ENCODE measurements around the gene SRGAP3.
"Not testable (repeated sequence)": the region's sequence is repeated elsewhere in the genome, so short reads cannot be mapped to it uniquely, and the experiment has no call there.

SRGAP3 gene

DNA sequence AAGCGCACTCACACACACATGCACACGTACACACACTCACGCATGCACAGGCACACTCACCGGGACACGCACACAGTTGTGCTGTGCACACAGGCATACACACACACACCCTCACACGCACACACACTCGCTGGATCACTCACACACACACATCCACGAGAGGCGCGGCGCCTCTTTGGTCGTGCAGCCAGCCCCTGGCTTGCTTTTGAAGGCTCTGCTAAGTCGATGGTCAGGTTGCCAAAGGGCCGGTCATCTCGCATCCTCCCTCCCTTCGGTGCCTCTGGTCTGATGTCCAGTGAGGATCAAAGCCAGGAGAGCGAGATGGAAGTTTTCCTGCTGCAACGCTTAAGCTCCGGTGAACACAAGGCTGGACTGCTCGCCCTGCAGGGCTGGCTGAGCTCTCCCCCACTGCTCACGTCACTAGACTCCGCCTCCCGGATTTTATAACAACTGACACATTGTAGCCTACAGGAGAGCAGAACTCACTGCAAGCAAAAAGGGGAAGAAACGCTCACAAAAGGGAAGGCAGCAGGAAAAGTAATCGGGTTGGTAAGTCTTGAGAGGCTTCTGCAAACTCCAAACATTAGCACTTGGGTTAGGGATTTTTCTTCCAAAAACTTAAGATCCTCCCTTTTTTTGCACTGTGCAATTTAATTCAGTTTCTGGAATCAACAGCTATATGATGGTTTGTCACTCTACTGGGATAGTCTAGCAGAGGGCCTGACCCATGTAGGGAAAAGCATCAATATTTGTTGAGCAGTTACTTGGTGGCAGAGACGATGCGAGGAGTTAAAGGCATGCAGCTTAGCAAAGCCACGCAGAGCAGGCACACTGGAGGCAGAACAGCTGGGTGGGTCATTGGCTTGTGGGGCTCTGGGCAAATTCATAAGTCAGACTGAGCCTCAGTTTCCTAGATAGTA, at the start of gene SRGAP3:
Gene SRGAP3 (minus strand): TSS at position 374 of the 920 bp plus-strand sequence. CDS start 695 bp downstream, outside the sequence.
- TF ChIP-seq, protein P1, sequence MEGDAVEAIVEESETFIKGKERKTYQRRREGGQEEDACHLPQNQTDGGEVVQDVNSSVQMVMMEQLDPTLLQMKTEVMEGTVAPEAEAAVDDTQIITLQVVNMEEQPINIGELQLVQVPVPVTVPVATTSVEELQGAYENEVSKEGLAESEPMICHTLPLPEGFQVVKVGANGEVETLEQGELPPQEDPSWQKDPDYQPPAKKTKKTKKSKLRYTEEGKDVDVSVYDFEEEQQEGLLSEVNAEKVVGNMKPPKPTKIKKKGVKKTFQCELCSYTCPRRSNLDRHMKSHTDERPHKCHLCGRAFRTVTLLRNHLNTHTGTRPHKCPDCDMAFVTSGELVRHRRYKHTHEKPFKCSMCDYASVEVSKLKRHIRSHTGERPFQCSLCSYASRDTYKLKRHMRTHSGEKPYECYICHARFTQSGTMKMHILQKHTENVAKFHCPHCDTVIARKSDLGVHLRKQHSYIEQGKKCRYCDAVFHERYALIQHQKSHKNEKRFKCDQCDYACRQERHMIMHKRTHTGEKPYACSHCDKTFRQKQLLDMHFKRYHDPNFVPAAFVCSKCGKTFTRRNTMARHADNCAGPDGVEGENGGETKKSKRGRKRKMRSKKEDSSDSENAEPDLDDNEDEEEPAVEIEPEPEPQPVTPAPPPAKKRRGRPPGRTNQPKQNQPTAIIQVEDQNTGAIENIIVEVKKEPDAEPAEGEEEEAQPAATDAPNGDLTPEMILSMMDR (IDR thresholded peaks at IDR 0.05): peak; percentile 55
- Histone ChIP-seq H3K9me3 (no peaks in the 10 kb centered on the region), H3K27ac (peak within 1 kb of the TSS; percentile 67), H3K27me3 (peaks cover 18% of the 10 kb centered on the region), H3K4me3 (ENCODE audit: low read depth in 1 of 2, low read length in 1 of 2) (peak within 1 kb of the TSS; percentile 59 to 65), H3K4me1 (ENCODE audit: control insufficient read depth in 1 of 2, insufficient read depth in 1 of 2, low read depth in 1 of 2, low read length in 1 of 2) (peaks cover 19 to 20% of the 10 kb centered on the region in 2 experiments), H3K36me3 (no peaks in the 10 kb centered on the region)

DNA sequence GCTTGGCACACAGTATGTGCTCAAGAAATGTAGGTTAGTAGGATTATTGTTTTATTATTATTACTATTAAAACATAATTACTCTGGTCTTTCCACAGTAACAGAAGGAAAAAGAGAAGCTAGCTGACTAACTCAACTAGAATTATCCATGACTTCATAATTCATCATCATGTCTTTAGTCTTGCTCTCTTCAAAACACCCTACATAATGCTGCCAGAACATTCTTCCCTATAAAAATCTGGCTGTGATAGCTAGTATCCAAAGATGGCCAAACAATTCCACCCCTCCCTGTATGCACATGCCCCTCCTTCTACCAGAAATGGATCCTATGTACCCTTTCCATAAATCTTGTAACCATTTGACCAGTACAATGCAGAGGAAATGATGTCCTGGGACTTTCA, 48.8 kb upstream of the SRGAP3 start:
- H3K36me3 ChIP-seq: no peaks in the 10 kb centered on the region
- H3K4me1 ChIP-seq (ENCODE audit: control insufficient read depth in 1 of 2, insufficient read depth in 1 of 2, low read depth in 1 of 2, low read length in 1 of 2): peaks cover 0 to 4% of the 10 kb centered on the region in 2 experiments
- H3K27me3 ChIP-seq: peaks cover 20% of the 10 kb centered on the region
- H3K4me3 ChIP-seq (ENCODE audit: low read depth in 1 of 2, low read length in 1 of 2): no peak overlapping the region
- no peak overlapping the region for H3K27ac ChIP-seq
- TF ChIP-seq, protein P1 (IDR thresholded peaks at IDR 0.05): no peak
- H3K9me3 ChIP-seq: no peaks in the 10 kb centered on the region

DNA sequence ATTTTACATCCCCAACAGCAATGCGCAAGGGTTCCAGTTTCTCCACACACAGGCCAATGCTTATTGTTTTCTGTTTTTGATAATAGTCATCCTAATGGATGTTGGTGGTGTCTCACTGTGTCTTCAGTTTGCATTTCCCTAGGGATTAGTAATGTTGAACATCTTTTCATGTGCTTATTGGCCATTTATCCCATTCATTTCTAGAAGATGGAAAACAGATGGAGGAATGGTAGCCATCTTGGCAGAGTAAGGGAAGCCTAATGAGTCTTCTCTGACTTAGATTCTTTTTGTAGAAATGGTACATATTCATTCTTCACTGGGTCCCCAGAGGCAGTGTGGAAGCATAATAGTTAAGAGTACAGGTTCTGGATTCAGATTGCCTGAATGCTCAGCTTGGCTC, 46.8 kb upstream of the SRGAP3 start:
- Histone ChIP-seq H3K27me3 (peaks cover 22% of the 10 kb centered on the region), H3K4me3 (ENCODE audit: low read depth in 1 of 2, low read length in 1 of 2) (no peak overlapping the region), H3K9me3 (no peaks in the 10 kb centered on the region), H3K36me3 (no peaks in the 10 kb centered on the region), H3K4me1 (ENCODE audit: control insufficient read depth in 1 of 2, insufficient read depth in 1 of 2, low read depth in 1 of 2, low read length in 1 of 2) (no peaks in the 10 kb centered on the region), H3K27ac (no peak overlapping the region)
- TF ChIP-seq, protein P1 (IDR thresholded peaks at IDR 0.05): no peak

DNA sequence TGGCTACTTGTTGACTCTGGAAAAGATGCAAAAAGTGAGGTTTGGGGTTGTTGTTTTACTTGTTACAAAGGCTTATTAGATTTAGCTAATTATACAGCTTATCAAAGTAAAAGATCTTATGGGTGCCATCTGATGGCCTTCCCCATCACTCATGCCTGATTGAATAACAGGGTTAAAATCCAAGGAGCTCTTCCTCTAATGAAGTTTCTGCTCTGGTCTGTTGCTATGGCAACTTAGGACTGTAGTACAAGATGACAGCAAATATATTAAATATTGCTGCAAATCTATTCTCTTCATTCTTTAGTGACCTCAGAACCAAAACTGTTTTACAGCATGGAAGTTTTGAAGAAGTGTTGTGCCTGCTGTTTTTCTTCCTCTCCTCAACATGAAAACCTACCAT, 45.6 kb upstream of the SRGAP3 start:
- no peaks in the 10 kb centered on the region for H3K36me3 ChIP-seq
- peaks cover 24% of the 10 kb centered on the region for H3K27me3 ChIP-seq
- TF ChIP-seq, protein P1 (IDR thresholded peaks at IDR 0.05): no peak
- no peak overlapping the region for H3K27ac ChIP-seq
- H3K4me3 ChIP-seq (ENCODE audit: low read depth in 1 of 2, low read length in 1 of 2): no peak overlapping the region
- no peaks in the 10 kb centered on the region for H3K4me1 ChIP-seq (ENCODE audit: control insufficient read depth in 1 of 2, insufficient read depth in 1 of 2, low read depth in 1 of 2, low read length in 1 of 2)
- H3K9me3 ChIP-seq: no peaks in the 10 kb centered on the region

DNA sequence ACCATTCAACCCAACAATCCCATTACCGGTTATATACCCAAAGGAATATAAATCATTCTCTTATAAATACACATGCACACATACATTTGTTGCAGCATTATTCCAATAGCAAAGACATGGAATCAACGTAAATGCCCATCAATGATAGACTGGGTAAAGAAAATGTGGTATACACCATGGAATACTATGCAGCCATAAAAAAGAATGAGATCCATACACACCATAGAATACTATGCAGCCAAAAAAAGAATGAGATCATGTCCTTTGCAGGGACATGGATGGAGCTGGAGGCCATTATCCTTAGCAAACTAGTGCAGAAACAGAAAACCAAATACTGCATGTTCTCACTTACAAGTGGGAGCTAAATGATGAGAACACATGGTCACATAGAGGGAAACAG, 44.5 kb upstream of the SRGAP3 start:
- H3K9me3 ChIP-seq; H3K4me1 ChIP-seq (ENCODE audit: control insufficient read depth in 1 of 2, insufficient read depth in 1 of 2, low read depth in 1 of 2, low read length in 1 of 2); H3K27ac ChIP-seq; H3K4me3 ChIP-seq (ENCODE audit: low read depth in 1 of 2, low read length in 1 of 2); H3K36me3 ChIP-seq: not testable (repeated sequence)
- H3K27me3 ChIP-seq: peaks cover 29% of the 10 kb centered on the region

DNA sequence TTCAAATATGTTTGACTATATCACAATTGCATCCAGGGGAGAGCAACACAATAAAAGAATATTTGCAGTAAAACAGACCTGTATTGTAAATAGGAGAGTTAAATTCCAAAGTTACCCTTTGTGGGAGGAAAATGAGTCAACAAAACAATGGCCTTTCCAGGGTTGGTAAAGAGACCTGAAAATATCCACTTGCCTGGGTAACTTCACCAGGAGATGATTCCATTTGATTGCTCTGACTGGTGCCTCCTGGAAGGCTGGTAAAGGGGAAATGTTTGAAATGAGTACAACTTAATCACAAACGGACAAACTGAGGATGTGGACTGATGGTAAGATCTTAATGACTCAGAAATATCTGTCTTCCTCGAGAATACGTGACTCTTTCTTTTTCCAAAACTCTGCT, 43.6 kb upstream of the SRGAP3 start:
- no peaks in the 10 kb centered on the region for H3K4me1 ChIP-seq (ENCODE audit: control insufficient read depth in 1 of 2, insufficient read depth in 1 of 2, low read depth in 1 of 2, low read length in 1 of 2)
- no peak overlapping the region for H3K4me3 ChIP-seq (ENCODE audit: low read depth in 1 of 2, low read length in 1 of 2)
- no peaks in the 10 kb centered on the region for H3K36me3 ChIP-seq
- H3K27me3 ChIP-seq: peaks cover 29% of the 10 kb centered on the region
- H3K27ac ChIP-seq: no peak overlapping the region
- TF ChIP-seq, protein P1 (IDR thresholded peaks at IDR 0.05): no peak
- no peaks in the 10 kb centered on the region for H3K9me3 ChIP-seq
